ENCODE measurements around the gene GAL3ST2. TPM values are rescaled to one million over a fixed set of nuclear protein-coding genes. Genes with fewer than 3 reads are reported as not detected.
"Not testable (repeated sequence)": the region's sequence is repeated elsewhere in the genome, so short reads cannot be mapped to it uniquely, and the experiment has no call there.

Gene GAL3ST2
- total RNA-seq, 4 donors from 2014 or later, result 0.80 to 3.3 TPM; not detected in 2

DNA sequence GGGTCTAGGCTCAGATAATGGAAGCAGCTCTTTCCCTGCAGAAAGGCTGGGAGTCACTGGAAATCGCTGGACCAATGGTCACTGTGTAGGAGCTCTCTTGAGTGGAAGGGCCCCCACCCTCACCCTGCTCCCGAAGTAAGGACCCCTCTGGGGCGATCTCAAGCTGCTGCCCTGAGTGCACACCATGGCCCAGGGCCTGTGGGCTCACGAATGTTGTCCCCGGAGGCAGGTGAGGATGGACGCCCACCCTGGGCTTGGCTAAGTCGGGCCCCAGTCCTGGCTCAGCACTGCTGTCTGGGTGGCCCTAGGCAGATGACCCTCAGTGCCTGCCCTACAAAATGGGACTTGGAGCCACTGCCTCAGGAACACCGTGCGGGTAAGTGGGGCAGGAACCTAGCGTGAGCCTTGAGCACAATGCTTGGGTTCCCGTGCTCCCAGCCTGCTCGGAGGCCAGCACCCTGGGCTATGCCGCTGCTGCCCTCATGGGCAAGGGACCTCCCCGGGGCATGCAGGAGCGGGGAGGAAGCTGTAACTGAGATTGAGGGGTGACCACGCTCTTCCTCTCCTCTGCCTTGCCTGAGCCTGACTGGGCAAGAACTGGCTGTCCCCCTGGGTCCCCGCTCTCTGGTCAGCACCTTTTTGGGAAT lies 38.5 kb upstream of the GAL3ST2 start:
- TF ChIP-seq, protein P1, sequence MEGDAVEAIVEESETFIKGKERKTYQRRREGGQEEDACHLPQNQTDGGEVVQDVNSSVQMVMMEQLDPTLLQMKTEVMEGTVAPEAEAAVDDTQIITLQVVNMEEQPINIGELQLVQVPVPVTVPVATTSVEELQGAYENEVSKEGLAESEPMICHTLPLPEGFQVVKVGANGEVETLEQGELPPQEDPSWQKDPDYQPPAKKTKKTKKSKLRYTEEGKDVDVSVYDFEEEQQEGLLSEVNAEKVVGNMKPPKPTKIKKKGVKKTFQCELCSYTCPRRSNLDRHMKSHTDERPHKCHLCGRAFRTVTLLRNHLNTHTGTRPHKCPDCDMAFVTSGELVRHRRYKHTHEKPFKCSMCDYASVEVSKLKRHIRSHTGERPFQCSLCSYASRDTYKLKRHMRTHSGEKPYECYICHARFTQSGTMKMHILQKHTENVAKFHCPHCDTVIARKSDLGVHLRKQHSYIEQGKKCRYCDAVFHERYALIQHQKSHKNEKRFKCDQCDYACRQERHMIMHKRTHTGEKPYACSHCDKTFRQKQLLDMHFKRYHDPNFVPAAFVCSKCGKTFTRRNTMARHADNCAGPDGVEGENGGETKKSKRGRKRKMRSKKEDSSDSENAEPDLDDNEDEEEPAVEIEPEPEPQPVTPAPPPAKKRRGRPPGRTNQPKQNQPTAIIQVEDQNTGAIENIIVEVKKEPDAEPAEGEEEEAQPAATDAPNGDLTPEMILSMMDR (IDR thresholded peaks at IDR 0.05), result no peak
- TF ChIP-seq POLR2A (IDR thresholded peaks at IDR 0.05), result no peak
- no peak for DNase-seq
- no peaks in the 10 kb centered on the region for H3K9me3 ChIP-seq

DNA sequence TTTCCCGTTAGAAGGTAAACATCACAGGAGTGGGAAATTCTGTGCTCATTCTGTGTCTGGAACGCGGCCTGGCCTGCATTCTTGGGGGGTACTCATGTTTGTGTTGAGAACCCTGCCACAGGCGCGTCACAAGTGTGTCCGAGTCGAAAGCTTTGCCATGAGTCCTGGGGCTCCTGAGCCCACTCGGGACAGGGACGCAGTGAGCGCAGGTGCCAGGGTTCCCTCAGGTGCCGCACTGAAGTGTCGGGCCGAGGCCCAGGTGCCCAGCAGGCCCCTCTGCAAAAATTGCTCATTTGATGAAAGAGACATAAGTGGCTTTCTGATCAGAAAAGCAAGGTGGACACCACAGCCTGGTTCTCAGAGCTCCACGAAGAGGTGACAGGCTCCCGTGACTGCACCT lies 37.4 kb upstream of the GAL3ST2 start:
- no peaks in the 10 kb centered on the region for H3K9me3 ChIP-seq
- no peak for TF ChIP-seq POLR2A (IDR thresholded peaks at IDR 0.05)
- TF ChIP-seq, protein P1 (IDR thresholded peaks at IDR 0.05), result no peak
- H3K27me3 ChIP-seq, result no peaks in the 10 kb centered on the region
- no peak overlapping the region for H3K4me3 ChIP-seq
- H3K27ac ChIP-seq, result no peak overlapping the region
- DNase-seq, result no peak
- H3K4me1 ChIP-seq, result peaks cover 0 to 9% (median under 1%) of the 10 kb centered on the region in 4 donors
- peaks cover 0 to 25% (median 0%) of the 10 kb centered on the region in 3 donors for H3K36me3 ChIP-seq

More for the DNA sequence above, 38.5 kb upstream of the GAL3ST2 start:
- H3K4me3 ChIP-seq, result no peak overlapping the region
- H3K27me3 ChIP-seq, result no peaks in the 10 kb centered on the region
- peaks cover 0 to 15% (median 0%) of the 10 kb centered on the region in 3 donors for H3K36me3 ChIP-seq
- peaks cover 0 to 14% (median 5%) of the 10 kb centered on the region in 4 donors for H3K4me1 ChIP-seq
- no peak overlapping the region for H3K27ac ChIP-seq

DNA sequence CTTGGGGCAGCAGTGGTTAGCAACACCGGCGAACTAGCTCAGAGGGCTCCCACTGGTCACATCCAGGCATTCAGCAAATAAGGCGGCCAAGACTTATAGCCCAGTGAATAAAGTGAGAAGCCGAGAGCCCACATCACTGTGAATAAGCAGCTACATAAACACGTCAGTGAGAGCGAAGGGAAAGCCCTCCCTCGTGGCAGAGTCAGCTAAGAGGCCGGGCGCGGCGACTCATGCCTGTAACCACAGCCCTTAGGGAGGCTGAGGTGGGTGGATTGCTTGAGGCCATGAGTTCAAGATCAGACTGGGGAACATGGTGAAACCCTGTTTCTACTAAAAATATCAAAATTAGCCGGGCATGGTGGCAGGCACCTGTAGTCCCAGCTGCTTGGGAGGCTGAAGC lies 37.0 kb upstream of the GAL3ST2 start:
- TF ChIP-seq, protein P1 (IDR thresholded peaks at IDR 0.05), result no peak
- TF ChIP-seq POLR2A (IDR thresholded peaks at IDR 0.05), result no peak
- no peak for DNase-seq
- no peaks in the 10 kb centered on the region for H3K9me3 ChIP-seq
- H3K27me3 ChIP-seq, result no peaks in the 10 kb centered on the region
- H3K4me1 ChIP-seq, result peaks cover 0 to 8% (median 0%) of the 10 kb centered on the region in 4 donors
- no peak overlapping the region for H3K27ac ChIP-seq
- peaks cover 0 to 30% (median 0%) of the 10 kb centered on the region in 3 donors for H3K36me3 ChIP-seq
- H3K4me3 ChIP-seq, result no peak overlapping the region

- no peak for TF ChIP-seq POLR2A (IDR thresholded peaks at IDR 0.05)
- TF ChIP-seq, protein P1 (IDR thresholded peaks at IDR 0.05), result no peak
- DNase-seq, result no peak
- no peaks in the 10 kb centered on the region for H3K27me3 ChIP-seq
Observed at GRCh38 chr2:241741016-241741415, 35.6 kb upstream of the GAL3ST2 start.

GRCh38 chr2:241742320-241742939 lies 34.2 kb upstream of the GAL3ST2 start:
- Histone ChIP-seq H3K4me3 (no peak overlapping the region), H3K27me3 (no peaks in the 10 kb centered on the region), H3K9me3 (no peaks in the 10 kb centered on the region), H3K27ac (no peak overlapping the region), H3K36me3 (peaks cover 0 to 44% (median 0%) of the 10 kb centered on the region in 3 donors), H3K4me1 (no peaks in the 10 kb centered on the region)
- no peak for TF ChIP-seq POLR2A (IDR thresholded peaks at IDR 0.05)
- TF ChIP-seq, protein P1 (IDR thresholded peaks at IDR 0.05), result no peak
- DNase-seq, result no peak

More at GRCh38 chr2:241741016-241741415, 35.6 kb upstream of the GAL3ST2 start:
- H3K4me1 ChIP-seq, result peaks cover 0 to 3% (median 0%) of the 10 kb centered on the region in 4 donors
- no peaks in the 10 kb centered on the region for H3K9me3 ChIP-seq
- no peak overlapping the region for H3K27ac ChIP-seq
- H3K4me3 ChIP-seq, result no peak overlapping the region
- peaks cover 0 to 44% (median 0%) of the 10 kb centered on the region in 3 donors for H3K36me3 ChIP-seq

DNA sequence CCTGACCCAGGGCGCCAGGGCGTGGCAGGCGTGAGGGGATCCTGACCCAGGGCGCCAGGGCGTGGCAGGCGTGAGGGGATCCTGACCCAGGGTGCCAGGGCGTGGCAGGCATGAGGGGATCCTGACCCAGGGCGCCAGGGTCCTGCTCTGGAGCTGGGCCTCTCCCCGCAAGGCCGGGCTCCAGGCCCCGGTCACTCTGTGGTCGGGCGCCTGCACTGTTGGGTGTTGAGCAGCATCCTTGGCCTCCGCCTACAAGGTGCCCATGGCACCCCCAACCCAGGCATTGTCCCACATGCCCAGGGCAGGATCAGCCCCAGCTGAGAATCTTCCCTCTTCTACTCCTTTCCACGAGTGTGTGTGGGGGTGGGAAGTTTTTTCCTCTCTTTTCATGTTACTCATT lies 33.6 kb upstream of the GAL3ST2 start:
- DNase-seq, H3K4me1 ChIP-seq, H3K27ac ChIP-seq, H3K9me3 ChIP-seq, H3K27me3 ChIP-seq, H3K4me3 ChIP-seq: not testable (repeated sequence)
- peaks cover 0 to 44% (median 0%) of the 10 kb centered on the region in 3 donors for H3K36me3 ChIP-seq

Measured in Peyer's patch (tissue), 4 donors.